ENCODE results near the gene CREM. TPM values are rescaled to one million over a fixed set of nuclear protein-coding genes. Genes with fewer than 3 reads are reported as not detected.

The CREM gene
- total and polyA plus RNA-seq, 2 of the 8 experiments (the other 6 are each of a cell fraction or from before 2014, with no cell fraction given), result 18.7 to 21.9 TPM

DNA sequence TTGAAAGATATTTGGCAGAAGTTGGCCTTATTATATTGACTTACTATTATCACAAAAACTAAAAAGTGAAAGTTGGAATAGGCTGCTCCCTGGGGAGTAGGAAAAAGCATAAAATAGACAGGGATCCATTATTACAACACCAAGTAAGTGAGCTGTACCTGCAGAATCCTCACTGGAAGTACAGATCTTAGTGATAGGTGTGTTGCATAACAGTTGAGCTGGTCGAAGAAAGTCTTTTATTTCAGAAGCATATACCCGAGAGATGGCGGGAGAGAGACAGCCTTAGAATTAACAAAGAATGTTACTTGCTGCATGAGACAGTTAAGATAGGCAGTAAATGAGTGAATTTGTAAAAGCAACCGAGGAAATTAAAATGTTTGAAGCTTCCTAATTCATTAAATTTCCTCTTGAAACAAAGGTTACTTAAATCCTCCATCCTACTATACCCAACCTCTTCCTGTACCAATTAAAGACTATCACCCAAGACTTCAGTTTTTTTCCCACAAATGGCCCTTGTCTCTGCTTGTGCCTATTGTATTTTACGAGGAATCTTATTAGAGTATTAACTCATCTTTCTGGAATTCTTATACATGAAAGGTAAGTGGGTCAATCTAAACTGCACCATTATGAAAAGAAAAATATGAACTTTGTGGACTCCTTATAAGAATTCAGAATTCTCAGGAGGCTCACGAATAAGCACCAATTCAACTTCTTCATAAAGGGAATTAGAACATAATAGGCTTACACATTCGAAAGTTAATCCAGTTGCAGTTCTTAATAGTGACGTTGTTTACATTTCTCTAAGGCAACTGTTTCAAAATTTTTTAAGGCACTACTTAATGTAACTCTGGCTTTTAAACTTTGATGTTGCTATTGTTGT lies 56.2 kb downstream of the CREM start:
- H4K5ac ChIP-seq (ENCODE audit: insufficient read length, low read depth, low read length), result no peak overlapping the region
- POLR2A ChIA-PET (ENCODE audit: partially characterized antibody), result no interaction called here
- no peak for FAIRE-seq
- TF ChIP-seq KDM5A (IDR thresholded peaks at IDR 0.05; ENCODE audit: low read length), result no peak
- no peak for TF ChIP-seq EZH2 (IDR thresholded peaks at IDR 0.05; ENCODE audit: low read depth, low read length, severe bottlenecking)
- no peak for TF ChIP-seq HDAC2 (IDR thresholded peaks at IDR 0.05; ENCODE audit: borderline replicate concordance in 1 of 2, low read depth in 2 of 2, low read length in 2 of 2)
- no peak for TF ChIP-seq CBX8 (IDR thresholded peaks at IDR 0.05; ENCODE audit: borderline replicate concordance, low read depth, low read length)
- no peak for TF ChIP-seq ZNF274 (IDR thresholded peaks at IDR 0.05; ENCODE audit: borderline replicate concordance, extremely low read depth, low read length)
- no peak for TF ChIP-seq POLR2AphosphoS5 (IDR thresholded peaks at IDR 0.05; ENCODE audit: low read depth, low read length)
- TF ChIP-seq RXRA (IDR thresholded peaks at IDR 0.05; ENCODE audit: insufficient read depth, low read depth, low read length), result no peak
- no peak for TF ChIP-seq BRCA1 (IDR thresholded peaks at IDR 0.05; ENCODE audit: low read depth, low read length)
- no peak for TF ChIP-seq CTCF (IDR thresholded peaks at IDR 0.05; ENCODE audit: control extremely low read depth in 1 of 3, insufficient read depth in 1 of 3, low read depth in 1 of 3, low read length in 3 of 3)

More for the DNA sequence above, 56.2 kb downstream of the CREM start:
- Histone ChIP-seq H3K4ac (replicated peaks; ENCODE audit: insufficient read length, low read depth, low read length) (no peak overlapping the region), H2AFZ (ENCODE audit: low read length) (no peak overlapping the region), H2BK5ac (ENCODE audit: low read depth, low read length) (no peak overlapping the region), H2BK12ac (ENCODE audit: low read depth, low read length) (no peak overlapping the region), H4K8ac (ENCODE audit: extremely low read depth, insufficient read depth, low read length) (no peak overlapping the region), H3K18ac (ENCODE audit: extremely low read depth, low read length) (no peak overlapping the region), H3K9me3 (ENCODE audit: insufficient read depth in 2 of 2, low read depth in 1 of 2, low read length in 1 of 2) (no peaks in the 10 kb centered on the region), H3K79me2 (ENCODE audit: control insufficient read depth in 1 of 2, insufficient read depth in 2 of 2, low read length in 2 of 2) (no peaks in the 10 kb centered on the region), H2BK20ac (ENCODE audit: low read length) (no peak overlapping the region), H3K4me1 (replicated peaks in 1 of 4; ENCODE audit: control insufficient read depth in 3 of 4, insufficient read depth in 4 of 4, low read length in 3 of 4) (no peaks in the 10 kb centered on the region), H4K91ac (replicated peaks; ENCODE audit: insufficient read length, low read length) (no peak overlapping the region), H2AK5ac (ENCODE audit: low read depth, low read length) (no peak overlapping the region), H3K36me3 (ENCODE audit: control insufficient read depth in 2 of 4, insufficient read depth in 4 of 4, low read length in 3 of 4) (no peaks in the 10 kb centered on the region), H4K20me1 (replicated peaks in 1 of 2; ENCODE audit: control insufficient read depth in 1 of 2, insufficient read depth in 2 of 2, low read length in 2 of 2) (no peaks in the 10 kb centered on the region), H3K23ac (ENCODE audit: insufficient read length) (no peak overlapping the region), H3K79me1 (ENCODE audit: low read depth, low read length) (no peaks in the 10 kb centered on the region), H3K14ac (ENCODE audit: insufficient read length) (no peak overlapping the region), H2BK120ac (replicated peaks; ENCODE audit: low read depth, low read length) (no peak overlapping the region), H3K56ac (replicated peaks; ENCODE audit: insufficient read length, low read depth, low read length) (no peak overlapping the region), H3K27me3 (replicated peaks in 1 of 4; ENCODE audit: control insufficient read depth in 3 of 4, extremely low read depth in 1 of 4, insufficient read depth in 3 of 4, low read length in 3 of 4) (no peaks in the 10 kb centered on the region), H2BK15ac (ENCODE audit: low read length) (no peak overlapping the region), H3K4me3 (ENCODE audit: extremely low read depth in 1 of 4, insufficient read depth in 2 of 4, low read depth in 3 of 4, low read length in 4 of 4) (no peak overlapping the region), H3K4me2 (ENCODE audit: insufficient read depth in 1 of 2, low read depth in 2 of 2, low read length in 2 of 2) (no peak overlapping the region), H3K27ac (ENCODE audit: low read depth, low read length) (no peak overlapping the region), H3K23me2 (ENCODE audit: low read depth, low read length) (no peaks in the 10 kb centered on the region), H3K9ac (replicated peaks in 1 of 4; ENCODE audit: extremely low read depth in 1 of 4, low read depth in 3 of 4, low read length in 3 of 4) (no peak overlapping the region)
- CTCF ChIA-PET (ENCODE audit: partially characterized antibody), result interaction anchor here (1.3 to 3.1 kb wide), 2 partner anchors 13 to 61 kb away, joined by 5 to 22 read pairs; no protein-coding TSS in a partner anchor
- 89% methylated on average over 8 of the region's 8 CpGs; no CpG with 5 or more reads in 1 of the 2 experiments for WGBS, 2 experiments (ENCODE audit: extremely low coverage in 1 of 2, insufficient coverage in 1 of 2, insufficient read length in 1 of 2, insufficient replicate concordance in 2 of 2, low coverage in 1 of 2, low lambda C conversion rate in 2 of 2, missing lambda C conversion rate in 1 of 2)
- DNase-seq (ENCODE audit: low read depth in 1 of 2, low spot score in 2 of 2), result no peak
